Adrenal gland (tissue), 12 donors: Measurements from ENCODE around the gene FASTK. TPM values are rescaled to one million over a fixed set of nuclear protein-coding genes. Genes with fewer than 3 reads are reported as not detected.

Source experiments
- DNase-seq, 7 donors: peaks; one replicate each; pipeline ENCODE4 v3.0.0-alpha.2; 2019 to 2020
- H3K27ac ChIP-seq, 5 donors: fragments of 200-600 bp; sonication (generic) in 4 of 5; 1 replicate in 3 of 5; 2 replicates in 2 of 5; pipeline versions ENCODE4 v1.5.1 to v1.8.0; 2016 to 2020; ENCODE audit warnings: mild to moderate bottlenecking in 1 of 5
- H3K27me3 ChIP-seq: fragments of 200-600 bp; 2 replicates; pipeline ENCODE4 v1.8.0; 2021
- H3K36me3 ChIP-seq, 2 donors: fragments of 200-600 bp; replicated peaks in 1 of 2; 1 replicate in 1 of 2; 2 replicates in 1 of 2; pipeline versions ENCODE4 v1.5.1 to v1.8.0; 2018 to 2022
- H3K4me1 ChIP-seq, 2 donors: fragments of 200-600 bp; replicated peaks in 1 of 2; 1 replicate in 1 of 2; 2 replicates in 1 of 2; pipeline versions ENCODE4 v1.5.1 to v1.8.0; 2018 to 2021
- H3K4me3 ChIP-seq, 4 donors: fragments of 200-600 bp; sonication (generic) in 3 of 4; one replicate each; pipeline ENCODE4 v1.5.1; 2016 to 2018
- H3K9me3 ChIP-seq, 3 donors: fragments of 200-600 bp; sonication (generic) in 1 of 3; replicated peaks in 1 of 3; 1 replicate in 2 of 3; 2 replicates in 1 of 3; pipeline versions ENCODE4 v1.5.1 to v1.8.0; 2016 to 2021
- POLR2A ChIP-seq, 2 donors: fragments of 450-650 bp; IDR thresholded peaks; one replicate each; pipeline ENCODE4 v1.6.1; 2017; ENCODE audit warnings: antibody characterized with exemption in 2 of 2, mild to moderate bottlenecking in 2 of 2, moderate library complexity in 1 of 2
- WGBS, 4 donors: extraction: QIAGEN DNeasy Blood & Tissue Kit in 2 of 4; methylation state at CpG; one replicate each; pipeline versions ENCODE4 v1.1.5 to v1.1.7; 2013 to 2017; 5-methylcytosine and 5-hydroxymethylcytosine counted together
- intact Hi-C, 2 donors: fragments of 100-400 bp; cut with DNase I; formaldehyde crosslinking; loops; one replicate each; pipeline versions ENCODE4 v1.14.1 to v1.15.0; 2022 to 2023
- polyA plus RNA-seq, 3 donors: library from polyadenylated mRNA; stranded (reverse); fragments of 200-250 nt in 2 of 3; fragments of 350-450 nt in 1 of 3; fragmentation: Illumina TruSeq in 1 of 3; extraction: RNeasy Lipid Tissue Mini Kit (QIAGEN cat#74804) in 1 of 3; gene quantifications; one replicate each; pipeline ENCODE4 v1.2.3, GENCODE V29; 2013 to 2014
- total RNA-seq, 9 donors: library from RNA; depleted of rRNA in 4 of 9; stranded (reverse); fragments of >200 nt in 4 of 9; fragments of 120-200 nt in 1 of 9; fragmentation: NEBNext Ultra II Directional in 1 of 9; extraction: Animal tissue kit (Norgen Biotek cat#: 25700) in 1 of 9; gene quantifications; one replicate each; pipeline versions ENCODE4 v1.1.0 to v1.2.4, GENCODE V29; 2013 to 2023
- TF ChIP-seq, protein P1 (sequence below), 6 experiments: fragments of 450-650 bp in 4 of 6; fragments of 200-600 bp in 2 of 6; sonication (generic) in 1 of 6; IDR thresholded peaks; 1 replicate in 5 of 6; 2 replicates in 1 of 6; pipeline versions ENCODE4 v1.5.1 to v1.8.0; 2016 to 2021; ENCODE audit warnings: antibody characterized with exemption in 6 of 6, mild to moderate bottlenecking in 2 of 6, moderate library complexity in 1 of 6
- donor health status: healthy with polysubstance abuse.
- donor health status: Bipolar disorder and iron deficiency.
- donor health status: DM: yes; HTN: yes; CAD: no.
- donor health status: DM: no; HTN: no; CAD: no.
- donor health status: DM: no; HTN: no; CAD: no.
- donor health status: DM: yes; HTN: yes; CAD: no.

Gene FASTK
- total and polyA plus RNA-seq, 12 donors = 21.4 to 516 (median 85.8) TPM

DNA sequence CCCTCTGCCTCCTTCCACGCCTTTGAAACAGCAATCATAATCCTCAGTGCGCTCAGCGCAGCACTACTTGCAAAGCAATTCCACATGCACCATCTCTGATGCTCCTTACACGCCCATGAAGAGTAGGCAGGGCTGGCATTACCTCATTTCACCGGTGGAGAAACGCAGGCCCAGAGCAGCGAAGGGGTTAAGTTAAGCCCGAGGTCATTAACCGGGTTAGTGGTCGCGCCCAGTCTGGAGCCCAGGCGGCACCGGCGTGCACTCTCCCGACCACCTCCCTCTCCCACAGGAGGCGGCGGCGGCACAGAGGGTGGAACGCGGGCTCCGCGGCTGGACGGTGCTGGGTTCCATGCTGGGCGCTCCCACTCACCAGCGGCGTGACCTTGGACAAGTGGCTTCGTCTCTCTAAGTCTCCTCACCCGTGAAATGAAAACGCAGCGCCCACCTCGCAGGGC lies 515 bp downstream of the FASTK start:
- no peaks in the 10 kb centered on the region for H3K9me3 ChIP-seq
- DNase-seq = peak in 3 of 7 donors; percentile 42 to 71 (median 47)
- WGBS, 4 donors = 0 to 8% (median 2%) methylated on average over 4 to 31 of the region's 31 CpGs
- intact Hi-C loops = no loop called here
- no peaks in the 10 kb centered on the region for H3K27me3 ChIP-seq
- H3K4me1 ChIP-seq = peaks cover 36 to 55% of the 10 kb centered on the region in 2 donors
- peaks cover 0 to 5% of the 10 kb centered on the region in 2 donors for H3K36me3 ChIP-seq
- H3K27ac ChIP-seq = peak overlapping the region; percentile 69 to 96 (median 90)
- TF ChIP-seq, protein P1, sequence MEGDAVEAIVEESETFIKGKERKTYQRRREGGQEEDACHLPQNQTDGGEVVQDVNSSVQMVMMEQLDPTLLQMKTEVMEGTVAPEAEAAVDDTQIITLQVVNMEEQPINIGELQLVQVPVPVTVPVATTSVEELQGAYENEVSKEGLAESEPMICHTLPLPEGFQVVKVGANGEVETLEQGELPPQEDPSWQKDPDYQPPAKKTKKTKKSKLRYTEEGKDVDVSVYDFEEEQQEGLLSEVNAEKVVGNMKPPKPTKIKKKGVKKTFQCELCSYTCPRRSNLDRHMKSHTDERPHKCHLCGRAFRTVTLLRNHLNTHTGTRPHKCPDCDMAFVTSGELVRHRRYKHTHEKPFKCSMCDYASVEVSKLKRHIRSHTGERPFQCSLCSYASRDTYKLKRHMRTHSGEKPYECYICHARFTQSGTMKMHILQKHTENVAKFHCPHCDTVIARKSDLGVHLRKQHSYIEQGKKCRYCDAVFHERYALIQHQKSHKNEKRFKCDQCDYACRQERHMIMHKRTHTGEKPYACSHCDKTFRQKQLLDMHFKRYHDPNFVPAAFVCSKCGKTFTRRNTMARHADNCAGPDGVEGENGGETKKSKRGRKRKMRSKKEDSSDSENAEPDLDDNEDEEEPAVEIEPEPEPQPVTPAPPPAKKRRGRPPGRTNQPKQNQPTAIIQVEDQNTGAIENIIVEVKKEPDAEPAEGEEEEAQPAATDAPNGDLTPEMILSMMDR (IDR thresholded peaks at IDR 0.05) = peak in 1 of 6 experiments; percentile 20
- TF ChIP-seq POLR2A (IDR thresholded peaks at IDR 0.05) = no peak
- H3K4me3 ChIP-seq = peak overlapping the region; percentile 55 to 89 (median 79)

DNA sequence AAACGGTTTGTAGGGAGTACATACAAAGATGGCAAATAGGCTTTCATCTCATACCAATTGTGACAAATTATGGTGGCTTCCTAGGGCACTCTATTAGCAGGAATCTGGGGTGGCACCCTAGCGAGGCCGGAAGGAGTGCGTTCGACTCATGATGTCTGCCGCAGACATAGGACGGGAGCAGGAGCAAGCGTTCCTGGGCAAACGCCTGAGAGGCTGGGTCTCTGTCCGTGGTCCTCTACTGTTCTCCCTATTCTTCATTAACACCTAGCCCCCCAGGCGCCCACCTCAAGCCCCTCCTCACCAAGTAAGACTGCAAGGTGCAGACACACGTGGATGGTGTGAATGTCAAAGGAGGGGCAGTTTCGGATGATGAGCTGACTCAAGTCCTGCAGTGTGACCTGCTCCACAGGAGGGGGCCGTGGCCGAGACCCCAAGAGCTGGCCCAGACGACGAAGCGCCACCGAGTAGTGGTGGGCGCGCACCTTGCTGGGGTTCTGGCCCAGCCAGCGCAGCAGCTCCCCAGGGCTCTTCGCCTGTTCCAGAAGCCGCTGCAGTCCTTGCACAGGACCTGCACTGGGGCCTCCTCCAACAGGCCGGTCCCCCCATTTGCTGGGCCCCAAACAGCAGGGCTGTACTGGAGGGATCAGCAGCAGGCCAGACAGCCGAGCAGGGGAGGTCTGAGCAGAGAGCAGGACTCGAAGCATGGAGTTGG lies 1.3 kb downstream of the FASTK start:
- Histone ChIP-seq H3K27ac (peak overlapping the region in 3 of 5 donors; percentile 90 to 96 (median 90)), H3K4me1 (peaks cover 36 to 52% of the 10 kb centered on the region in 2 donors), H3K4me3 (peak overlapping the region in 2 of 4 donors; percentile 55 to 77), H3K36me3 (peaks cover 0 to 12% of the 10 kb centered on the region in 2 donors), H3K9me3 (no peaks in the 10 kb centered on the region), H3K27me3 (no peaks in the 10 kb centered on the region)
- no peak for TF ChIP-seq POLR2A (IDR thresholded peaks at IDR 0.05)
- TF ChIP-seq, protein P1 (IDR thresholded peaks at IDR 0.05) = no peak
- DNase-seq = peak in 1 of 7 donors; percentile 27
- intact Hi-C loops = no loop called here
- 75 to 81% (median 77%) methylated on average over 27 of the region's 27 CpGs for WGBS, 4 donors

DNA sequence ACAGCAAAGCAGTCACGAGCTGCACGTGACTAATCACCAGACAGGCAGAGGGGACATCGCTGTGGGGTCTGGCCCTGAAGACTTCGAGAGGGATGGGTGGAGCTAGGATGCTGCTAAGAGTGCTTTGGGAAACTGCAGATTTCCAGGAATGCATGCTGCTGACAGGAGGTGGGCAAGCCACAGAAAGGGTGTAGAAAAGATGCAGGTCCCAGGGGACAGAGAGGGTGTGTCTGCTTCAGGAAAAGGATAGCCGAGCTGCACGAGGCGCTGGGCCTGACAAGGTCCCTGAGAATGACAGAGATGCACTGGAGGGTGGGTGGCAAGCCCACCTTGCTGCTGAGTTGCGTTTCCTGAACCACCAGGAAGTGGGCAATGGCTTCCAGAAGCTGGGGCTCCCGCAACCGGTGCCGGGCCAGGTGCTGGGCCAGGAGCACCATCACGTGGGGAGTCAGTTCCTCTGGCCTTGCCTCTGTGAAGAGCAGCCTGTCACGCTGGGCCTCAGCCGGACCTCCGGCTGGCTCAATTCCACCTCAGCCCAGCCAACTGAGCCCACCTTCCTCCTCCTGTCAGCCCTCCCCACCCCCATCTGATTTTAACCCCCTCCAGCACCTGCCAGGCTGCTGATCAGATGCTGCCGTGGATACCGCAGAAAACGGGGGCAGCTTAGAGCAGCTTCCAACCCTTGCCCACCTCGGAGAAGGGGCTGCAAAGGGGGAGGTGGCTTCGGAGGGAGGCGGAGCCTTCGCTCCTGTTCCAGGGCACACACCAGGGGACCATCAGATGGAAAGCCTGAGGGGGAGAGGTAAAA lies 2.2 kb downstream of the FASTK start:
- Histone ChIP-seq H3K27ac (peak overlapping the region in 2 of 5 donors; percentile 13 to 53), H3K27me3 (no peaks in the 10 kb centered on the region), H3K4me1 (peaks cover 31 to 45% of the 10 kb centered on the region in 2 donors), H3K9me3 (no peaks in the 10 kb centered on the region), H3K36me3 (peaks cover 0 to 21% of the 10 kb centered on the region in 2 donors), H3K4me3 (no peak overlapping the region)
- no peak for TF ChIP-seq POLR2A (IDR thresholded peaks at IDR 0.05)
- TF ChIP-seq, protein P1 (IDR thresholded peaks at IDR 0.05) = no peak
- intact Hi-C loops = no loop called here
- 37 to 42% (median 40%) methylated on average over 21 to 22 of the region's 22 CpGs for WGBS, 4 donors
- DNase-seq = peak in 2 of 7 donors; percentile 34 to 38

DNA sequence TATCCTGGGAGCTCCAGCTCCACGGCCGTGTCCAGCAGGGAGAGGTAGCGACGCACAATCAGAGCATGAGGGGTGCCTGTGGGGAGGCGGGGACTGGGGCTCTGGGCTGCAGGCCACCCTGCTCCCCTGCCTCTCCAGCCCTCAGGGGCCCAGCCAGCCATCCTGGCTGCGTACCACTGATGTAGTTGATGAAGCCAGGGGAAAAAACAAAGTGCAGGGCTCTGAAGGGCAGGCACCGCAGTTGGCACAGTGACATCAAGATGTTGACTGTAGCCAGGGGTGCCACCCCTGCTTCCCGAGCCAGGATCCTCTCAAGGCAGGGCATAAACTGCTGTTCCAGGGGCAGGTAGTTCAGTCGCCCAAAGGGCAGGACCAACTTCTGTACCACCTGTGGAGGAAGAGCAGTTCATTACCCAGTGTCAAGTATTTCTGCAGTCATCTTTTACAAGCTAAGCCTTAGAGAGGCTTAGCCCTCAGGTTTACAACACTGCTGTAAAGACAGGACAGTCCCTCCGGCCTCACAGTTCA lies 2.8 kb downstream of the FASTK start:
- Histone ChIP-seq H3K9me3 (no peaks in the 10 kb centered on the region), H3K27me3 (no peaks in the 10 kb centered on the region), H3K4me3 (no peak overlapping the region), H3K36me3 (peaks cover 0 to 28% of the 10 kb centered on the region in 2 donors), H3K4me1 (peaks cover 30 to 44% of the 10 kb centered on the region in 2 donors), H3K27ac (peak overlapping the region in 2 of 5 donors; percentile 3 to 47)
- peak in 1 of 7 donors; percentile 5 for DNase-seq
- 61 to 77% (median 69%) methylated on average over 9 to 10 of the region's 10 CpGs for WGBS, 4 donors
- TF ChIP-seq POLR2A (IDR thresholded peaks at IDR 0.05) = no peak
- TF ChIP-seq, protein P1 (IDR thresholded peaks at IDR 0.05) = no peak
- intact Hi-C loops = no loop called here
